HFF-Myc (cell line): Measurements from ENCODE around the gene LCN10.
A peak's percentile ranks its signal among the peaks of the same experiment; 100 is the strongest.
"Not testable (repeated sequence)": the region's sequence is repeated elsewhere in the genome, so short reads cannot be mapped to it uniquely, and the experiment has no call there.

Experiments
- DNase-seq: peaks from one replicate; pipeline ENCODE4 v3.0.0-alpha.2; 2011; ENCODE audit warnings: low read depth; ENCODE audit errors: extremely low read depth
- H3K4me3 ChIP-seq: replicated peaks from 2 replicates; pipeline ENCODE4 v1.5.1; 2011; ENCODE audit warnings: low read depth, mild to moderate bottlenecking, control low read depth, low read length
- TF ChIP-seq, protein P1 (sequence below): IDR thresholded peaks from 2 replicates; pipeline ENCODE4 v1.5.1; 2012; ENCODE audit warnings: mild to moderate bottlenecking, low read depth, low read length, control low read depth; ENCODE audit errors: missing control alignments

The LCN10 gene

DNA sequence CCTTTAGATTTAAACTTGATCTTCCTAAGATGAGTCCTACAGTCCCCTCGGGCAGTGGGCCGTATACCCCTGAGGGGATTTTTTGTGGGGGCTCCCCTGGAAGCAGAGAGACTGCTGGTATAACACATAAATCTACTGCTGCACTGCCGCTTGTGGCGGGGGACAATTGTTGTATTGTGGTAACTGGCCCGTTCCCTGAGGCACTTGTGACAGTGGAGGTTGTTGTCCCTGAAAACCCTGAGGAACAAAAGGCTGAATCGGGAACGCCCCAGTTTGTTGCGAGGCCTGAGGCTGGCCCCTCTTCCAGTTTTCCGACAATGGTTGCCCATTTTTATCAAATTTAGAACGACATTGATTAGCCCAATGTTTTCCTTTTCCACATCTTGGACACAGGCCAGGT lies 43.7 kb upstream of the LCN10 start:
- TF ChIP-seq, protein P1, sequence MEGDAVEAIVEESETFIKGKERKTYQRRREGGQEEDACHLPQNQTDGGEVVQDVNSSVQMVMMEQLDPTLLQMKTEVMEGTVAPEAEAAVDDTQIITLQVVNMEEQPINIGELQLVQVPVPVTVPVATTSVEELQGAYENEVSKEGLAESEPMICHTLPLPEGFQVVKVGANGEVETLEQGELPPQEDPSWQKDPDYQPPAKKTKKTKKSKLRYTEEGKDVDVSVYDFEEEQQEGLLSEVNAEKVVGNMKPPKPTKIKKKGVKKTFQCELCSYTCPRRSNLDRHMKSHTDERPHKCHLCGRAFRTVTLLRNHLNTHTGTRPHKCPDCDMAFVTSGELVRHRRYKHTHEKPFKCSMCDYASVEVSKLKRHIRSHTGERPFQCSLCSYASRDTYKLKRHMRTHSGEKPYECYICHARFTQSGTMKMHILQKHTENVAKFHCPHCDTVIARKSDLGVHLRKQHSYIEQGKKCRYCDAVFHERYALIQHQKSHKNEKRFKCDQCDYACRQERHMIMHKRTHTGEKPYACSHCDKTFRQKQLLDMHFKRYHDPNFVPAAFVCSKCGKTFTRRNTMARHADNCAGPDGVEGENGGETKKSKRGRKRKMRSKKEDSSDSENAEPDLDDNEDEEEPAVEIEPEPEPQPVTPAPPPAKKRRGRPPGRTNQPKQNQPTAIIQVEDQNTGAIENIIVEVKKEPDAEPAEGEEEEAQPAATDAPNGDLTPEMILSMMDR: no peak
- H3K4me3 ChIP-seq: no peak overlapping the region
- DNase-seq: no peak

DNA sequence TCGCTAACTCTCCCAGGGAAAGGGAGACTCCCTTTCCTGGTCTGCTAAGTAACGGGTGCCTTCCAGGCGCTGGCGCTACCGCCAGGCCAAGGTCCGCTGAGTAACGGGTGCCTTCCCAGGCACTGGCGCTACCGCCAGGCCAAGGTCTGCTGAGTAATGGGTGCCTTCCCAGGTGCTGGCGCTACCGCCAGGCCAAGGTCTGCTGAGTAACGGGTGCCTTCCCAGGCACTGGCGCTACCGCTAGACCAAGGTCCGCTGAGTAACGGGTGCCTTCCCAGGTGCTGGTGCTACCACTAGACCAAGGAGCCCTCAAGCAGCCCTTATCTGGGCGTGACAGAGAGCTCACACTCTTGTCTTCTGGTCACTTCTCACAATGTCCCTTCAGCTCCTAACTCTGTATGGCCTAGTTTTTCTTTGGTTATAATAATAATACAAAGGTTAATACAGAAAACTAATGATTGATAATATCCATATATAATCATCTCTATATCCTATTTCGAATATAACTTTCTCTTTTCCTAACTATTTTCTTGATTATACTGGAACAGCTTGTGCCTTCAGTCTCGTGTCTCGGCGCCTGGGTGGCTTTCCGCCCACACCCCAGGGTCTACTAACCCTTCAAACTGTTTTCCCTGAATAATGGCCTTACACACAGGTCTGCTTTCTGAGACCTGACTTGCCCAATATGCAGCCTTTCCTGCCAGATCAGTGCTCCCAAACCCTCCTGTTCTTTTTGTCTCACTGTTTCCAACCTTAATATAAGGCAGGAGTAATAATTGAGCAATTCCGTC lies 43.0 kb upstream of the LCN10 start:
- H3K4me3 ChIP-seq, DNase-seq: not testable (repeated sequence)

DNA sequence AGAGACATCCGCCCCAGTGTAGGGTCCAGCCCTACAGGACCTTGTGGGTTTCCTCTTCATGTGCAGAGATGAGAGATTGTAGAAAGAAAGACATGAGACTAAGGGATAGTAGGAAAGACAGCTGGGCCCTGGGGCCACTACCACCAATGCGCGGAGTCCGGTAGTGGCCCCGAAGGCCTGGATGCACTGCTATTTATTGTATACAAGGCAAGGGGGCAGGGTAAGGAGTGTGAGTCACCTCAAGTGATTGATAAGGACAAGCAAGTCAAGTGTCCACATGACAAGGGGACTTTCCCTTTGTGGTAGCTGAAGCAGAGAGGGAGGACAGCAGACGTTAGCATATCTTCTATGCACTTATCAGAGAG lies 42.2 kb upstream of the LCN10 start:
- no peak overlapping the region for H3K4me3 ChIP-seq
- DNase-seq: no peak
- TF ChIP-seq, protein P1: no peak

DNA sequence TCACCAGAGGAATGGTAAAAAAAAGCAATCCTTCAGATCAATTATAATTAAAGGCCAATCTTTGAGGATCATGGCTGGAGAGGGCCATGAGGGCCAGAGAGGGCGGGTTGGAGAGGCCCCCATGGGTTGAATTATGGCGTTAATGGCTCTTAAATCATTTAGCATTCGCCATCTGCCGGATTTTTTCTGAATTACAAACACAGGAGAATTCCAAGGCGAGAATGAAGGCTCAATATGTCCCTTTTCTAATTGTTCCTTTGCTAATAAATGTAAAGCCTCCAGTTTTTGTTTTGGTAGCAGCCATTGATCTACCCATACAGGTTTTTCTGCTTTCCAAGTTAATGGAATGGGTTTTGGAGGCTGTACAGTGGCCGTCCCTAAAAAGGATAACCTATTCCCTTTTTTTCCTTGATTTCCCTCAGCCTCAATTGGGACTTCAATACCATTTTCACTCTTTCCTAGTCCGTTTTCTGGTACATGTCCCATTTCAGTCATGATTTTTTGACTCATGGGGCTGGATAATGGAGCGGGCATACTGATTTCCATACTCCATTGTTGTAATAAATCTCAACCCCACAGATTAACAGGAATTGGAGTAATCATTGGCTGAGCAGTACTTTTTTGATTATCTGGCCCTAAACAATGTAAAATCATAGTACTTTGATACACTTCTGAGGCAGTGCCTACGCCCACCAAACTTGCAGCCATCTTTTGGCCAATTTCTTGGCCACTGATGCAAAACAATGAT lies 41.7 kb upstream of the LCN10 start:
- DNase-seq: no peak
- no peak overlapping the region for H3K4me3 ChIP-seq
- TF ChIP-seq, protein P1: peak; percentile 8

DNA sequence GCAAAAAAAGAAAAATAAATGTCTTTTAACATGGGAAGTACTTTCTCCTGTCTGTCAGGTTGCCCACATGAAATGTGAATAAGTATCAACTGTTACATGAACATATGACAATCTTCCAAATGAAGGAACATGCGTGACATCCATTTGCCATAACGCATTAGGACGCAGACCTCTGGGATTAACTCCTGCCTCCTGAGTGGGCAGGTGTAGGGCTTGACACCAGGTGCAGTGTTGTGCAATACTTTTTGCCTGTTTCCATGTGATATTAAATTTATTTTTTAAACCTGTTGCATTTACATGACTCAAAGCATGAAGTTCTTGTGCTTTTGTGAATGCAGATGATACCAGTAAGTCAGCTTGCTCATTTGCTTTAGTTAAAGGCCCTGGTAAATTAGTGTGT lies 39.7 kb upstream of the LCN10 start:
- TF ChIP-seq, protein P1: no peak
- H3K4me3 ChIP-seq: no peak overlapping the region
- DNase-seq: no peak

DNA sequence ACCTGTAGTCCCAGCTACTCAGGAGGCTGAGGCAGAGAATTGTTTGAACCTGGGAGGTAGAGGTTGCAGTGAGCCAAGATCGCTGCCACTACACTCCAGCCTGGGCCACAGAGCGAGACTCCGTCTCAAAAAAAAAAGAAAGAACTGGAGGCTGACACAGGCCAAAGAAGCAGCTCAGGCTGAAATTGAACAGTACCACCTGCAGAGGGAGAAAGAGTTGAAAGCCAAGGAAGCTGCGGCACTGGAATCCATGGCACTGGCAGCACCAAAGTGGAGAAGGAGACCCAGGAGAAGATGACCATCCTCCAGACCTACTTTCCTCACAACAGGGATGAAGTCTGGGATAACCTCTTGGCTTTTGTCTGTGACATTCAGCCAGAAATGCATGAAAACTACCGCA lies 37.1 kb upstream of the LCN10 start:
- TF ChIP-seq, protein P1: no peak
- DNase-seq: no peak
- H3K4me3 ChIP-seq: no peak overlapping the region

DNA sequence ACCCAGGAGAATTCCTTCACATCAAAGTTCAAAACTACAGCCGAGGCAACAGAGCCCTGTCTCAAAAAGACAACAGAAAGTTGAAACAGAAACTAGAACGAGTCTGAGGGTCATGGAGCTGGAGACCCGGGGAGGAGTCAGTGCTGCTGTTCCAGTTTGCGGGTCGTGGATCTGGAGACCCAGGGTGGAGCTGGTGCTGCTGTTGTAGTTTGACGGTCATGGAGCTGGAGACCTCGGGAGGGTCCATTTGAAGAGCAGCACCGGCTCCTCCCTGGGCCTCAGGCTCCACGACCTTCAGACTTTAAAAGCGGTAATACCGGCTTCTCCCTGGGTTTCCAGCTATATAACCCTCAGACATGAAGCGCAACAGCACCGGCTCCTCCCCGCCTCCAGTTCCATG lies 34.6 kb upstream of the LCN10 start:
- TF ChIP-seq, protein P1: no peak
- no peak for DNase-seq
- no peak overlapping the region for H3K4me3 ChIP-seq
